ENCODE data around the gene TSFM.

Gene TSFM

DNA sequence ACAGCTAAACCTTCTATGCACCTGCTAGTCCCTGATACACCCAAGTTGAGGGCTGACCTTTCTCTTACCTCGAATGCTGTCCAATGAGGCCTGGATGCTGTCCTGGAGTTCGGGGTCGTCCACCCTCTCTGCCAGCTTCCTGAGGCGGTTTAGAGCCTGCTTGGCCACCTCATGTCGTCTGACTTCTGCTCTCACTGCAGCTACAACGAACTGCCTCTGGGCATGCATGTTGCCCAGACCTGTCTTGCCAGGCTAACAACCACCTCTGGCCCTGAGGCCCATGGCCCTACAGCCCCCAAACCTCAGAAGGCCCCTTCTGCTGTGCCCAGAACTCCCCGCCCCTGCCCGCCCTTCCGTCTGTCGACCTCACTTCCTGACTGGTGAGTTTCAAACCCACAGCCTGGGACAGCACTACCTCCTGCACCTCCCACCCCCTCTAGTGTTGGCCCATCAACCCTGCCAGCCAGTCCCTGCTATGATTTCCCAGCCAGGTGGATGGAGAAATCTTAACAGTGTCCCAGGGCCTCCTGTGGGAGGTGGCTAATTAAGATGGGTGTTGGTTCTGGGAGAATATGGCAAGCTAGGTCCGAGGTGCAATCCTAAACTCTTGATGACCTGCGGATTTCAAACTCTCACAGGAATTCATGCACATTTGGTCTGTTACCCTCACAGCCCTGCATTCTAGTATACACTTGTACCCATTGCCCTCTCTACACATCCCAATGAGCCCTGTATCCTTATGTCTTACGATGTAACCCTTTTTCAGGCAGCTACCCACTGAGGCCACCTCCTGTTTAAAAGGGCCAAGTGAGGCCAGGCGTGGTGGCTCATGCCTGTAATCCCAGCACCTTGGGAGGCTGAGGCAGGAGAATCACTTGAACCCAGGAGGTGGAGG lies 40.5 kb upstream of the TSFM start:
- TF ChIP-seq, protein P1, sequence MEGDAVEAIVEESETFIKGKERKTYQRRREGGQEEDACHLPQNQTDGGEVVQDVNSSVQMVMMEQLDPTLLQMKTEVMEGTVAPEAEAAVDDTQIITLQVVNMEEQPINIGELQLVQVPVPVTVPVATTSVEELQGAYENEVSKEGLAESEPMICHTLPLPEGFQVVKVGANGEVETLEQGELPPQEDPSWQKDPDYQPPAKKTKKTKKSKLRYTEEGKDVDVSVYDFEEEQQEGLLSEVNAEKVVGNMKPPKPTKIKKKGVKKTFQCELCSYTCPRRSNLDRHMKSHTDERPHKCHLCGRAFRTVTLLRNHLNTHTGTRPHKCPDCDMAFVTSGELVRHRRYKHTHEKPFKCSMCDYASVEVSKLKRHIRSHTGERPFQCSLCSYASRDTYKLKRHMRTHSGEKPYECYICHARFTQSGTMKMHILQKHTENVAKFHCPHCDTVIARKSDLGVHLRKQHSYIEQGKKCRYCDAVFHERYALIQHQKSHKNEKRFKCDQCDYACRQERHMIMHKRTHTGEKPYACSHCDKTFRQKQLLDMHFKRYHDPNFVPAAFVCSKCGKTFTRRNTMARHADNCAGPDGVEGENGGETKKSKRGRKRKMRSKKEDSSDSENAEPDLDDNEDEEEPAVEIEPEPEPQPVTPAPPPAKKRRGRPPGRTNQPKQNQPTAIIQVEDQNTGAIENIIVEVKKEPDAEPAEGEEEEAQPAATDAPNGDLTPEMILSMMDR (IDR thresholded peaks at IDR 0.05; ENCODE audit: insufficient read depth, low read depth, low read length, missing control alignments): peak; percentile 67
- peak; percentile 87 for DNase-seq (ENCODE audit: low read depth)
- peak overlapping the region; percentile 84 for H3K4me3 ChIP-seq (ENCODE audit: low read depth, low read length)

DNA sequence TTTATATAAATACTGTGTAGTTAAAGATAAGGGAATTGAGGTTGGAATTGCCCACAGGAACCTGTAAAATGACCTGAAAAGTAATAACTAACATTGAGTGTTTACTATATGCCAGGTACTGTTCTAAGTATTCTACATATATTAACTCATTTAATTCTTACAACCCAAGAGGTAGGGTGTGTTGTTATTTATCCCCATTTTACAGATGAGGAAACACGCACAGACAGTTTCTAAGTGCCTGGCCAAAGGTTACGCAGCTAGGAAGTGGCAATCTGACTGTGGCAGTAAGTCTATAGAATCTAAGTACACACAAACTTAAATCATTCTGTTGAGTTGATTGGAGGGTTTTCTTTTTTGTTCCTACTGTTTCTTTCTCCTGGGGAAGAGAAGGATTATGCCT lies 38.8 kb upstream of the TSFM start:
- TF ChIP-seq, protein P1 (IDR thresholded peaks at IDR 0.05; ENCODE audit: insufficient read depth, low read depth, low read length, missing control alignments): no peak
- H3K4me3 ChIP-seq (ENCODE audit: low read depth, low read length): peak overlapping the region; percentile 77; the same call in 1 of the 2 replicates
- DNase-seq (ENCODE audit: low read depth): no peak

DNA sequence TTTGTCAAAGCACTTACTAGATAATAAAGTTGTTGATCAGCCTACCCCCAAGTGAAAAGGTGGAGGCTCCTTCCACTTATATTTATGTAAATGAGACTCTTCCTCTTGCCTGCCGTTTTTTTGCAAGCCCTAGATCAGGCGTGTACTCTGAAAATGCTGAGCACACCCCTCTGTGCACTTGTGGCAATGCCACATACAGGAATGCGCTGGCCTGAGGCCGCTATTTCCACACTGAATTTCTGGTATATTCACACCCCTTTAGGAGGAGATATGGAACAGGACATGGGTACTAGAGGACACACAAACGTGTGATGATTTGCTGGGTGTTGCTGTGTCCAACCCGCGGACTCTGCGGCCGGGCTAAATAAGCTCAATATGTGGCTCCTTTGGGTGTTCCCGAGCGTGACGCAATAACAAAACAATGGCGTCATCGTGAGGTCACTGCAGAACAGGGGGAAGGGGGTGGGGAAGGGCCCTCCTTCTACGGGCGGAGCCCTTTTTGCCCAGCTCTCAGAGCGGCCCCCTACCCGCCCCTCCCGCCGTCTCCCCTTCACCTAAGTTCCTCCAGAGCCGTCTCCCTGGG lies 38.3 kb upstream of the TSFM start:
- peak; percentile 75 for DNase-seq (ENCODE audit: low read depth)
- TF ChIP-seq, protein P1 (IDR thresholded peaks at IDR 0.05; ENCODE audit: insufficient read depth, low read depth, low read length, missing control alignments): no peak
- peak overlapping the region; percentile 77 for H3K4me3 ChIP-seq (ENCODE audit: low read depth, low read length)

DNA sequence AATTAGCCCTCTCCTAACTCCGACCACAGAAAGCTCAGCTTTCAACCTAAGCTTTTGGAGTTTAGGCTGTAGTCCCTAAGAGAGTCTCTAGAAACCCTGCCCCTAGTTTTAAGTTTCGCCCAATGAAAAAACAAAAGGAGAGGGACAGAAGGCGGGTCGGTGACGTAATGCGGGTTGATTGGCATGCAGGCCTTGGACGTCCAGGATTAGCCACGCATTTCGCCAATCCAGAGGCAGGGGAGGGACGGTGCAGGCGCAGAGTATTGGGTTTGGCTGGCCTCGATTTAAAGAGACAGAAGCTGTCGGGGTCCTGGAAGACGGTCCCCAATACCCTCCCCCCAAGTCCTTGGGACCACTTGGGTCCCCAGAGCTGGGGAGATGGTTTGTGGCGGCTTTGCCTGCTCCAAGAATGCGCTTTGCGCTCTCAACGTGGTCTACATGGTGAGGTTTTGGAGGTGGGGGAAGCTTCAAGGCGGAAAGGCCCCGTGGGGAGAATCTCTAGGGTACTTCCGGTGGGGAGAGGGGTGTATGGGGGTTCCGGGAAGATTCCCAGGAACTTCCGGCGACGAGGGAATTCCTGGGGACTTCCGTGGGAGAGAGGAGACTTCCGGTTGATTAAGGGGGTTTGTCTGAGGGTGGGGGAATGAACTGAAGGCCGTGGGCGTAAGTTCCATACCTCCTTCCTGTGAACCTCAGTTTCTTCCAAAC lies 37.7 kb upstream of the TSFM start, which contains the start of gene TSPAN31:
TSPAN31 (plus strand) TSS at position 263 of the 708 bp plus-strand sequence; CDS start at position 379, 116 bp downstream.
- TF ChIP-seq, protein P1 (IDR thresholded peaks at IDR 0.05; ENCODE audit: insufficient read depth, low read depth, low read length, missing control alignments): no peak
- DNase-seq (ENCODE audit: low read depth): peak; percentile 98
- peak within 1 kb of the TSS; percentile 77 for H3K4me3 ChIP-seq (ENCODE audit: low read depth, low read length)

DNA sequence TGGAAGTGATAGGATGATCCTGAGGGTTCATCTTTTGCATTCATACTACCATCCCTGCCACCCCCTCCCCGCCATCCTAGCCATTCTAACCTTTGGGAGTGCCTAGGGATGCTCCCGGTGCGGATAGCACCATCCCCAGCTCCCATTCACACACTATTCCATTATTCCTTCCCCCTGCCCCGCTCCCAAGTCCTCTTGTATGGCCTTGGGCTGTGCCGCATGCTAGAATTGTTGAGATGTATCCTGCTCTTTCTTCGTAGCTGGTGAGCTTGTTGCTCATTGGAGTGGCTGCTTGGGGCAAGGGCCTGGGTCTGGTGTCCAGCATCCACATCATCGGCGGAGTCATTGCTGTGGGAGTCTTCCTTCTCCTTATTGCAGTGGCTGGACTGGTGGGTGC lies 37.1 kb upstream of the TSFM start:
- peak overlapping the region; percentile 77 for H3K4me3 ChIP-seq (ENCODE audit: low read depth, low read length)
- TF ChIP-seq, protein P1 (IDR thresholded peaks at IDR 0.05; ENCODE audit: insufficient read depth, low read depth, low read length, missing control alignments): no peak
- DNase-seq (ENCODE audit: low read depth): no peak

DNA sequence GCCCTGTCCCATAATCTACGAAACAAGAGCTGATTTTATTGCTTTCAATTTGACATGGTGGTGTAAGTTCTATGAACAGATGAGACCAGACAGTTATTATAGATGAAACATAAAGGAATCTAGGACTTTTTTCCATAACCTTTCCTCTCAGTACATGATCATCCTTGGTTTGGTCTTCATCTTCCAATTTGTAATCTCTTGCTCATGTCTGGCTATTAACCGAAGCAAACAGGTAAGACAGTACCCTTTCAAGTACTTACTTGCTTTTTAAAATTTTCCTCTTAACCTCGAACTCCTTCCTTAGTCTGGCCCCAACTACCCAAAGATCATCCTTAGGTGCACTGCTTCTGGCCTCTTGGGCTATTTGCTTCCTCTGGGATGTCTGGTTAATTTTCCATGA lies 36.6 kb upstream of the TSFM start:
- H3K4me3 ChIP-seq (ENCODE audit: low read depth, low read length): peak overlapping the region; percentile 77
- no peak for DNase-seq (ENCODE audit: low read depth)
- TF ChIP-seq, protein P1 (IDR thresholded peaks at IDR 0.05; ENCODE audit: insufficient read depth, low read depth, low read length, missing control alignments): no peak
